HG03442 (cell line): ENCODE data around the gene CTSD.
"Not testable (repeated sequence)": the region's sequence is repeated elsewhere in the genome, so short reads cannot be mapped to it uniquely, and the experiment has no call there.

ENCODE experiments used
- ATAC-seq: cut with Tn5 transposase; IDR thresholded peaks from one replicate; pipeline ENCODE4 v1.9.1; 2021; ENCODE audit warnings: mild to moderate bottlenecking, moderate library complexity; ENCODE audit not compliant: unreplicated experiment

CTSD gene

GRCh38 chr11:1763796-1764661 is at the start of gene CTSD:
CTSD (minus strand) TSS chr11:1763927; CDS start chr11:1763859, 68 bp downstream.
- ATAC-seq: peak; percentile 46

GRCh38 chr11:1813356-1813755 is 49.6 kb upstream of the CTSD start:
- ATAC-seq: not testable (repeated sequence)

DNA sequence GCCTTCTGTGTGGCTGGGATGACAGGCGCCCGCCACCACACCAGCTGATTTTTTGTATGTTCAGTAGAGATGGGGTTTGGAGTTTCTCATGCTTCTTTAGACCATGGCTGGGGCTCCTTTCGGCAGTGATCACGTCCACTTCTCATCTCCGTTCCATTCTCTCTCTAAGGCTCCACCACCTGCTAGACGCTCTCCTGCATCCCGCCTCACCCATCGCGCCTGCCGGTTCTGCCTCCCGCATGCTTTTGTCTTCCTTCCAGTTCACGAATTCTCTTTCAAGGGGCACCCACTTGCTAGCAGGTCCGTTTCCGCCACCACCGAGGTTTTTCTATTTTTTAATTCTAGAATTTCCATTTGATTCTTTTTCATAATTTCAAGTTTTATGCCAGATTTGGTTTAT is 49.1 kb upstream of the CTSD start:
- no peak for ATAC-seq

DNA sequence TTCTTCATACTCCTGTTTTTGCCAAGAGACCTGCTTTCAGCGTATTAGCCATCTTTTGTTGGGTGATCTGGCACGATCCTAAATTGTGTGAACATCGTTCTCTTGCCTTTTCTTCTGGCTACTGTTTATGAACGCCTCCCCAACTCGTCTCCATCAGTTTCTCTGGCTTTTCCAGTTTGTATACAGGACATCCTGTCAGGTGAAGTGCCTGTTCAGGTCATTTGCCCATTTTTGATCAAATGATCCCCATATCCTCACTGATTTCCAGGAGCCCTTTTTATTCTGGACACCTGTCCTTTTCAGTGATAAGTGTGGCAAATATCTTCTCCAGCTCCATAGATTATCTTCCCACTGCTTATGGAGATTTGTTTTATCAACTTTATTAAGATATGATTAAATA is 48.5 kb upstream of the CTSD start:
- ATAC-seq: no peak

- no peak for ATAC-seq
Measured at GRCh38 chr11:1810761-1811160, 47.0 kb upstream of the CTSD start.

DNA sequence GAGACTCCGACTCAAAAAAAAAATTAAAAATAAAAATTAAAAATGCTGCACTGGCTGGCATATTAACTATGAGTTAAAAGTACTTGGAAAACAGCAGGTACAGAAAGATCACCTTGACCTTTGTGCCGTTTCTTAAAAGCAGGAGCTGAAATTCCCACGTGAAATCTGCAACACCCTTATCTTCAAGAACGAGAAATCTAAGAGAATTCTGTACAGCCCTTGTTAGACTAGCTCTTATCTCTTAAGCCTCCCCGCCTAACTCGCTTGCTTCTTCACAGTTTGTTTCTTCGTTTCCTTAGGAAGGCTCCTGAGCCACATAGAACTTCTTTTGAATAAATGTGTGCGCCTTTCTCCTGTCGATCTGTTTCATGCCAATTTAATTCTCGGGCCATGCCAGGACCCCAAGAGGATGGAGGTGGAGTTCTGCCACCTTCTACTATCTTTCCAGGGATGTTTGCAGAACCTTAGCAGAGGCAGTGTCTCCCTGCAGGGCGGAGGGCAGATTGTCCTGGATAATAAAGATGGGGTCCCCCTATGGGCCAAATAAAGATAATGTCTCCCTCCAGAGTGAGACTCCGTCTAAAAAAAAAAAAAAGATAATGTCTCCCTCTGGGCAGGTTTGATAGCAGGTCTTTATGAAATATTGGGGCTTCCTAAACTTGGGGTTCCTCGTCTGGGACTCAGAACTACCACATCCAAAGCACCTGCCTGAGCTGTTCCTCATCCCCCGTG is 43.7 kb upstream of the CTSD start:
- ATAC-seq: no peak

DNA sequence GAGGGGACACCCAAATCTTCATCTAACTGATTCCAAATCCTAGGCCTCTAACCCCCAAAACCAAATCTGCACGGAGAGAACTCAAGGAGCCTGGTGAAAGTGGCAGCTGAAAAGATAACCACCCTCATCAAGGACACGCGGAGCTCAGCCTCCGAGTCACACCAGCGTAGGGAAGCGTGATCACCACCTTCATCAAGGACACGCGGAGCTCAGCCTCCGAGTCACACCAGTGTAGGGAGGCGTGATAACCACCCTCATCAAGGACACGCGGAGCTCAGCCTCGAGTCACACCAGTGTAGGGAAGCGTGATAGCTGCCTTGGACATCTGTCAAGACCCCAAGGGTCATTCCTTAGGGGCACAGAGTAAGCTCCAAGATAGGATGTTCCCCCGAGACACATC is 41.8 kb upstream of the CTSD start:
- no peak for ATAC-seq

DNA sequence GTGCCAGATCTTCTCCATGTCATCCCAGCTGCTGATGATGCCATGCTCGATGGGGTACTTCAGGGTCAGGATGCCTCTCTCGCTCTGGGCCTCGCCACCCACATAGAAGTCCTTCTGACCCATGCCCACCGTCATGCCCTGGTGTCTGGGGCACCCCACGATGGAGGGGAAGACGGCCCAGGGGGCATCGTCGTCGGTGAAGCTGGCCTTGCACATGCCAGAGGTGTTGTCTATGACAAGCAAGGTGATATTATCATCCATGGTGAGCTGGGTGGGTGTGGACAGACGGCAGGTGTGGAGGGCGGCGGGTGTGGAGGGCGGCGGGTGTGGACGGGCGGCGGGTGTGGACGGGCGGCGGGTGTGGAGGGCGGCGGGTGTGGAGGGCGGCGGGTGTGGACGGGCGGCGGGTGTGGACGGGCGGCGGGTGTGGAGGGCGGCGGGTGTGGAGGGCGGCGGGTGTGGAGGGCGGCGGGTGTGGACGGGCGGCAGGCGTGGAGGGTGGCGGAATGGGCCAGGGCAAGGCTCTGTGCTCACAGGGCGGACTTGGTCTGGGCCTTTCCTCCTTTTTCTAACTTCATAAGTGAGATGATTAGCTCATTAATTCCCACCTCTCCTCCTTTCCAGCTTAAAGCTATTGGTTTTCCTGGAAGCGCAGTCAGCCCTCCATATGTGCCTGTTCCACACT is 40.2 kb upstream of the CTSD start:
- ATAC-seq: not testable (repeated sequence)

DNA sequence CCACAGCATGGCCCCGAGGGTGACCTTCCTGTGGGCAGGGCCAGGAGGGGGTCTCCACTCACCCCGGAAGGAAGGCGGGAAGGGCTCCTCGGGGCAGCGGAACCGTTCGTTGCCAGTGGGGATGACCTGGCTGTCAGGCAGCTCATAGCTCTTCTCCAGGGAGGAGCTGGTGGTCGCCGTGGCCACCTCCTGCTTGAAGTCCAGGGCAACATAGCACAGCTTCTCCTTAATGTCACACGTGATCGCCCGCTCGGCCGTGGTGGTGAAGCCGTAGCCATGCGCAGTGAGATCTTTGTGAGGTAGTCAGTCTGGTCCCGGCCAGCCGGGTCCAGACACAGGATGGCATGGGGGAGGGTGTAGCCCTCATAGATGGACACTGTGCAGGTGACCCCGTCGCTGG is 39.5 kb upstream of the CTSD start:
- ATAC-seq: no peak

- no peak for ATAC-seq
Measured at GRCh38 chr11:1797391-1798125, 33.8 kb upstream of the CTSD start.

GRCh38 chr11:1796413-1797011 is 32.8 kb upstream of the CTSD start:
- no peak for ATAC-seq

- no peak for ATAC-seq
Measured at GRCh38 chr11:1793081-1793480, 29.4 kb upstream of the CTSD start.

DNA sequence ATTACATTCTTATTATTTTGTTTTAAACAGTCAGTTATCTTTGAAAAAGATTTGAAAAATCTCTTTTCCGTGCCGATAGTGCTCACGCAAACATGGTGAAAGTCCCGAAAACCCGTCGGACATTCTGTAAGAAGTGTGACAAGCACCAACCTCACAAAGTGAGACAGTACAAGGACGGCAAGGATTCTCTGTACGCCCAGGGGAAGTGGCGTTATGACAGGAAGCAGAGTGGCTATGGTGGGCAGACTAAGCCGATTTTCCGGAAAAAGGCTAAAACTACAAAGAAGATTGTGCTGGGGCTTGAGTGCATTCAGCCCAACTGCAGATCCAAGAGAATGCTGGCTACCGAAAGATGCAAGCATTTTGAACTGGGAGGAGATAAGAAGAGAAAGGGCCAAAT is 28.7 kb upstream of the CTSD start:
- no peak for ATAC-seq

DNA sequence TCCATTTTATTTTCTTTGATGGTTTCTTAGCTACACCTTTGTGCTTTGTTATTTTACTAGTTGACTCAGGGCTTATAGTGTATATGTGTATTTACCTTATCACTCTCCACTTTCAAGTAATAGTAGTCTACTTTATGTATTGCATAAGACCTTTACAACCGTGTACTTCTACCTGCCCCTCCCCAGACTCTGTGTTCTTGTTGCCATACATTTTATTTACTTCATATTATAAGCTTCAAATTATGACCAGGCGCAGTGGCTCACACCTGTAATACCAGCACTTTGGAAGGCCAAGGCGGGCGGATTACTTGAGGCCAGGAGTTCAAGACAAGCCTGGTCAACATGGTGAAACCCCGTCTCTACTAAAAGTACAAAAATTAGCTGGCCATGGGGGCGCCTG is 28.2 kb upstream of the CTSD start:
- no peak for ATAC-seq

- no peak for ATAC-seq
Measured at GRCh38 chr11:1786466-1786865, 22.7 kb upstream of the CTSD start.

DNA sequence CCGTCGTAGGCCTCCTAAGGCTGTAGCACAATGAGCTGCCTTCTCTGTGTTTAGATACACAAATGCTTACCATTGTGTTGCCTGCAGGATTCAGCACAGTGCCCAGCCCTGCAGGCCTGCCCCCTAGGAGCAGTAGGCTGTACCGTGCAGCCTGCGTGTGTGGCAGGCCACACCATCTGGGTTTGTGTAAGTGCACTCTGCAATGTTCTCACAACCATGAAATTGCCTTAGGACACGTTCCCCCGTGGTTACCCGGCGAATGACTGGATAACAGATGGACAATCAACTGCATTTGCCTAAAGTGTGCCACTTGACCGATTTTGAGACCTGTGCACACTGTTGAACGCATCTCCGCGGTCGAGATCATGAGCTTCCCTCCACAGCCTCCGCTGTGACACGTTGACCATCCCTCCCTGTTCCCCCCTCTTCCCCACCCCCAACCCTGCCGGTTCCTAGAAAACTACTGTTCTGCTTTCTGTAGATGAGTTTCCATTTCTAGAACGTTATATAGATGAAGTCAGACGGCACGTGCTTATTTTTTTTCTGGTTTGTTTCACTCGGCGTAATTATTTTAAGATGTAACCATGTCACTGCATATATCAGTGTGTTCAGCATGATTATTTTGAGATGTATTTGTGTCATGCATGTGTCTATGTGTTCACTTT is 22.2 kb upstream of the CTSD start:
- ATAC-seq: no peak

- no peak for ATAC-seq
Measured at GRCh38 chr11:1784761-1785650, 21.3 kb upstream of the CTSD start.

DNA sequence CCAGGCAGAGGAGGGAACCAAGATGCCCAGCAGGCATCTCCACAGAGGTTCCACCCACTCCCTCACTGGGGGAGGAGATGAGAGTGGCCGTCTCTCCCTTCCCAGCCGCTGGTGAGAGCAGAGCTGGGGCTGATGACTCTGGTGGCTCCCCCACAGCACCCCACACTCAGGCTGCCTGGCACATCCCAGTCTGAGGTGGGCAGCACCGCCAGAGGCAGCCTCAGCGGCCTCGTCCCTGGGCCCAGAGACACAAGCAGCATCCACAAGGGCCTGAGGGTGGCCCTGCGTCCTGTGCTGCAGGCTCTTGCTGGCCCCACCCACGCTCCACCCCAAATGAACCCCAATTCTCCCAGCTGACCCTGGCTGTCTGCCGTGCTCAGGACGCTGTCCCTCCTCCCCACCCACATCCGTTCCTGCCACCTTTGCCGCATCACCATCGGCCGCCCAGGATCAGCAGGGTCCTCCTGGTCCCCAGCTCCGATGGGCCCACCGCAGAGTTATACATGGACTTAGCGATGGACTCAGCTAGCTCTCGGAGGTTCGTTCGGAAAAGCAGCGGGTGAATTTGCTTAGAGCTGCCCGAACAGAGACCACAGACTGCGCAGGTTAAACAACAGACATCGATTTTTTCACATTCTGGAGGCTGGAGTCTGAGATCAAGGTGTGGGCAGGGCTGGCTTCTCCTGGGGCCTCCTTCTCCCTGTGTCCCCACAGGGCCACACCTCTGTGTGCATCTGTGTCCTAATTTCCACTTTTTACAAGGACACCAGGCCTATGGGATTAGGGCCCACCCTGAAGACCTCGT is 20.2 kb upstream of the CTSD start:
- ATAC-seq: no peak
